Pons (tissue), 1 donor: ENCODE data around the gene ZNF423.

Experiments used
- DNase-seq: peaks from one replicate; pipeline ENCODE4 v3.0.0-alpha.2; 2016; ENCODE audit warnings: low spot score

Gene ZNF423

GRCh38 chr16:49724774-49725173 lies 131.1 kb downstream of the ZNF423 start:
- DNase-seq = no peak

DNA sequence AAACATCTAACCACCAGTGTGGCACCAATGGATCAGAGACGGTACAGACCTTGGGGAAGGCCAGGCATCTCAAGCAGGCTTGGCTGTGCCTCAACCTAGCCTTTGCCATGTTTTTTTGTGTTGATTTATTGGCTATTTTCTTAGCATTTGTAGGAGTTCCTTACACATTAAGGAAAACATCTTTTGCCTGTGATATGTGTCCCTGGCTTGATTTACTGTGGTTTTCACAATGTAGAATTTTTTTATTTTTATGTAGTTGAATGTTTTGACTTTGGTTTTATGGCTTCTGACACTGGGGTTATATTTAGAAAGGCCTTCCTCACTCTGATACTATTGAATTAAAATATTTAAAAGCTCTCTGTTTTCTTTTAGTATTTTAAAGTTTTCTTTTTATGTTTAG lies 132.6 kb downstream of the ZNF423 start:
- DNase-seq = no peak

DNA sequence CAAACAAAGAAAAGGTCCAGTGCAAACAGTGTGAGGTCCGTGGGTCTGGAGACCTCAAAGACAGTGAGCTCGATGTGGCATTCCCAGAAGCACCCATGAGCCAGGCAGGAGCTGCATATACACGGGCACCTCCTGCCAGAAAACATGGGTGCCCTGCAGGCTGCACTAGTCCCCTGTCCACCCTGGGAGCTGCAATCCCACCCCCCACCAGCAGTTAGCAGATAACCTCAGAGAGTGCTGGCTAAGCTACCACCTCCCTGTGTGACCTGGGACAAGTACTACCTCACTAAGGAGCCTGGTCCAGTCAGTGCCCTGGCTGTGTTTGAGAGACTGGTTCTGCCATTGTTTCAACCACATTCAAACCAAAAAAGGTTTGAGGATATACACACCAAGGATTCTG lies 135.7 kb downstream of the ZNF423 start:
- no peak for DNase-seq

DNA sequence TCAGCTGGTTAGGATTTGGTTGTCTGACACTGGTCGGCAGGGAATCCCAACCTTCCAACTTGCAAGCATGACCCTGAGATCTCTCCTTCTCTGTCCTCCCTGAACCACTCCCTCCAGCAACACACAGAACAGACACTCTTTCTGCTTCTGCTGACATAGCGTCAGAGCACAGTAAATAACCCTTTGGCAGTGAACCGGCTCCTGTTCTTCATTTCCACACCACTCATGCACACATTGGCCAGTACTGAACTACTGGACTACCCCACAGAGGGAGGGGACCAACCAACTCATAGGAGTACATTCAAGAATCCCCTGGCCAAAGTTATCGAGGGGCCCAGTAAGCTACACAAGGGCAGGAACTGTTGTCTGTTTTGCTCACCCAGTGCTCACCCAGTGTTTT lies 138.2 kb downstream of the ZNF423 start:
- no peak for DNase-seq

DNA sequence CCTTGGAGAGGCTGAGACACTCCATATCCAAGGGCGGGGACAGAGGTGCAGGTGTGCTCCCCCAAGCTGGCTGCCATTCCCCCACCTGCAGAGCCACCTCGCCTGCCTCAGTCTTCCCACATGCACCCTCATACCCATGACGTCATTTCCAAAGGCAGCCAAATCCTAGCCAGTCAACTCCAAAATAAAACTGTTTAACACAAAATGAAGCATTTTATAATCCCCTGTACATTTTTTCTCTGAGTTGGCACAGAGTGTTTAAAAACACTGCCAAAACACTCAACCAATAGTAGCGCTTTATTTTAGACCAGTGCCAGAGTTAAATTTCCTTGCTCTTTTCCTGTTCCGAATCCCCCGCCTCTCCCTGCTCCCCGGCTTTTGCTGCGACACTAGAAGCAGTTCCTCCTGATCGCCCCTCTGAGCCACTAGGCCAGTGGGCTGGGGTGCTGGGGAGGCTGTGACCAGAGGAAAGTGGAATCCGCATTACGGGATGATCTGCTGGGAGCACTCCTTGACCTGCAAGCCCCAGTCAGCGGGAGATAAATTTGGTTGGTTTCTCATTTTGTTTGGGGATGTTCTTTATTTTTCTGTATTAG lies 139.5 kb downstream of the ZNF423 start:
- DNase-seq = no peak

DNA sequence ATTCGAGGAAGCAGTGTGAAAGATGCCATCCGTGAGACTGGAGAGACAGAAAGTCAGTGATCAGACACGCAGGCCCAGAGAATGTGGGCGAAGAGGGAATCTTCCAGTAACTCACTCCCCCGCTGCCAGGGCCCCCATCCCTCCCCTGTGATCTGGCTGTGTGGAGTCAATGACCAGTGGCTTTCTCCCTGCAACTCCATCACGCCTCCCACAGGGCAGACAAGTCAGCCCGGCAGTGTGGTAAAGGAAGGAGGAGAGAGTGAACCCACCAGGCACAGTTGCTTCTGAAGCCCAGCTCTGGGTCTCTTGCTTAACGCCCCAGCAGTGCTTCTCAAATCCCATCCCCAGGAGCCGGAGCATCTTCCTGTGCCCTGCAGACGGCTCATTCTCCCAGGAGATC lies 142.1 kb downstream of the ZNF423 start:
- DNase-seq = no peak

- no peak for DNase-seq
Measured at GRCh38 chr16:49712542-49712941, 143.4 kb downstream of the ZNF423 start.

GRCh38 chr16:49712106-49712505 lies 143.8 kb downstream of the ZNF423 start:
- DNase-seq = no peak

- no peak for DNase-seq
Measured at GRCh38 chr16:49709057-49709456, 146.9 kb downstream of the ZNF423 start.

DNA sequence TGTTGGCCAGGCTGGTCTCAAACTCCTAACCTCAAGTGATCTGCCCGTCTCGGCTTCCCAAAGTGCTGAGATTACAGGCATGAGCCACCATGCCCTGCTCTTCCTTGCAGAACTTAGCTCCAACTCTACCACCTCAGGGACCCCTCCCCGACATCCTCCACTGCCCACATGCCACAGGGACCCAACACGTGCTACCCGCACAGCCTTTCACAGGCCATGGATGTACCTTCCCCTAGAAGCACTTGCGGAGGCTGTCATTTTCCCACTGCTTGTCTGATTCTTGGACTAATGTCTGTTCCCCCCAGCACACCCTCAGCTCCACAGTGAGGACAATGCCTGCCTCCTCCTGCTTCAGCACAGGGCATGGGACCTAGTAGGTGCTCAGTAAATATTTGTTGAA lies 147.4 kb downstream of the ZNF423 start:
- no peak for DNase-seq

- no peak for DNase-seq
Measured at GRCh38 chr16:49706620-49707355, 149.1 kb downstream of the ZNF423 start.

- no peak for DNase-seq
Measured at GRCh38 chr16:49704586-49705155, 151.2 kb downstream of the ZNF423 start.

DNA sequence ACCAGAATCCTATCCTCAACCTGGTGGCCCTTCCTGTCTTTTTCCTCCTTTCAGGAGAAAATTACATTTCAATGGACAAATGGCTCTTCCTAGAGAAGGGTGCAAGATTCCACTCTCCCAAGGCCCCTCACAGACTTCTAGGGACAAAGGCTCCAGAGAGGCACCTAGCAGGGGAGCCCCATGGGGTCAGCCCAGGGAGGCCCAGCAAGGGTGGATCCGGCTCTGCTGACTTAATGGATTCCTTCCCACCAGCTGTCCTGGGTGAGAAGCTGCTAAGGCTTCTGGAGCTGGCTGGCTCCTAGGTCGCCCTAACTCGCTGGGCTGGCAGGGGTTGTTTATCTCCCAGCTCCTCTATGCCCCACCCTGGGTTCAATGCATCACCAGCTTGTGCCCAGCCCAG lies 152.4 kb downstream of the ZNF423 start:
- no peak for DNase-seq

GRCh38 chr16:49701789-49702494 lies 154.0 kb downstream of the ZNF423 start:
- peak; percentile 9 for DNase-seq

DNA sequence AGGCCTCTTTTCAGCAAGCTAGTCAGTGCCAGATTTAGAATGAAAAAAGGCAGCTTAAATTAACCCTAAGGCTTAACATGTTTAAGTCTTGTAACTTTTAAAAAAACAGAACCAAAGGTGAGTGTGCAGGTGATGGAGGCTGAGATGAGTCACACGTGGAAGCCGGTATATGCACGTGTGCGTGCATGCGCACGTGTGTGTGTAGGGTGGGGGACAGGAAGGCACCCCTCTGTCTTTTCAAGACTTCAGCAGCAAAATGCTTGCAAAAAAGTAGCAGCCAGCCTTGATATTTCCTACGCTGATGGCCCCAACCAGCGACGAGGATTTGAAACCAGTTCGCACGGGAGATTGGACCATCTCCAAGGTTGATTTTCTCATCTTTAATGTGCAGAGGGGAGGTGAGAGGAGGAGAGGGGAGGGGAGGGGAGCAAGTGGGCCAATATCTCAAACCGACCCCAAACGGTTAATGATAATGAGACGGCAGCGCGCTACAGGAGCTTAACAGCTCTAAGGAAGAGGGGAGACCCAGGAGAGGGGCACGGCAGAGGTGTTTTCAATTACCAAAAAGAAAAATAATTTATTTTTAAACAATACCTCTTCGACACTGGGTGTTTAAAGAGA lies 154.7 kb downstream of the ZNF423 start:
- DNase-seq = no peak

GRCh38 chr16:49700251-49701064 lies 155.5 kb downstream of the ZNF423 start:
- no peak for DNase-seq

- no peak for DNase-seq
Measured at GRCh38 chr16:49699841-49700175, 156.1 kb downstream of the ZNF423 start.

- DNase-seq = no peak
Measured at GRCh38 chr16:49698931-49699840, 156.7 kb downstream of the ZNF423 start.

DNA sequence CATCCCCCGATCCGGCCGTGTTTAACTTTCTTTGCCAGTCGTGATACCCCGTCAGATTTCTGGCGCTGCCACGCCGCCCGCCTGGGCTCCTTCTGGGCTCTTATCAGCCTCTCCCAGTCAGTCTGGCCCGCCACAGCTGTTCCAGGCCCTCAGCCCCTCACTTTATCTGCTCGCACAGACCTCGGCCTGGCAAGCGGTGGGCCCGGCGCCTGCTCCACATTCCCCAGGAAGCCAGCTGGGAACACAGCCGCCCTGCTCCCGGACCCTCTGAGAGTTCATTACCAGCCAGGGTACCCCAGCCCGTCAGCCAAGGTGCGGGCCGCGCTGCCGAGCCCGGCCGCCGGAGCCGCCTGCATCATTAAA lies 157.5 kb downstream of the ZNF423 start:
- no peak for DNase-seq

DNA sequence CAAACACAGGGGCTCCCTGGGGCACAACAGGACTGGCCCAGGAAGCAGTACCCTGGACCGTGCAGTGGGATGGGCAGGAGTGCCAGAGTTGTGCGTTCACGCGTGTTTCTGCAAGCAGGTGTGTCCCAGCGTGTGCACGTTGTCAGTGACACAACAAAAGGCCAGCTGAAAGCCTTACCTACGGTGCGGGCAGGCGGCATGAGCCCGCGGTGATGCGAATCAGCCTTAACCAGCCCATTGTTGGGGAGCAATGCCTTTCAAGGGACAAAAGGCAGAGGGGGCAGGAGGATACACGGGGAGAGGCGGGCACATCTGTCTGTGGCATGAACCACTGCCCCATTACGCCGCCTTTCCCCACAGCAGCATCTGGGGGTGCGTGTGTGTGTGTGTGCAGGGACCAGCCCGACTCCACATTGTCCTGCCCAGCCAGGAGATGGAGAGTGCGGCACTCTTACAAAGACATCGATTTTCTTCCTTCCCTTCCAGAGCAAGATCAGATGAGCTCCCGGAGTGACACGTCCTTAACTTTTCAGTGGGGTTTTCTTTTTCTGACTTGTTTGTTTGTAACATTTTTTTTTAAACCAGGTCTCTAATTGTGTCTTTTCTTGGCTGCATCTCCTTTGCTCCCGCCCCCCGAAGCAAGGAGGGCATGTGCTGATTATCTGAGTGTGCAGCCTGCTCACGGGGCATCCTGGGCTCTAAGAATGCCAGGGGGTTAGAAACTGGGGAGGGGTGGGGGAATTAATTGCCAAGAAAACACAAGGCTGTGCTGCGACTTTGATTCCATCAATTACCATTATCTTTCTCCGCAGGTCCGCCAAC lies 158.1 kb downstream of the ZNF423 start:
- no peak for DNase-seq
